GM18909 (cell line): Measurements from ENCODE around the gene CUL7.
"Not testable (repeated sequence)": the region's sequence is repeated elsewhere in the genome, so short reads cannot be mapped to it uniquely, and the experiment has no call there.

Source experiments
- ATAC-seq: cut with Tn5 transposase; IDR thresholded peaks from one replicate; pipeline ENCODE4 v1.9.1; 2021; ENCODE audit warnings: mild to moderate bottlenecking; ENCODE audit not compliant: unreplicated experiment, poor library complexity

CUL7 gene

GRCh38 chr6:43052225-43052841, 1.3 kb downstream of the CUL7 start:
- ATAC-seq: no peak

- ATAC-seq: no peak
Measured at GRCh38 chr6:43050981-43051380, 2.7 kb downstream of the CUL7 start.

- ATAC-seq: no peak
Measured at GRCh38 chr6:43047998-43048397, 5.7 kb downstream of the CUL7 start.

DNA sequence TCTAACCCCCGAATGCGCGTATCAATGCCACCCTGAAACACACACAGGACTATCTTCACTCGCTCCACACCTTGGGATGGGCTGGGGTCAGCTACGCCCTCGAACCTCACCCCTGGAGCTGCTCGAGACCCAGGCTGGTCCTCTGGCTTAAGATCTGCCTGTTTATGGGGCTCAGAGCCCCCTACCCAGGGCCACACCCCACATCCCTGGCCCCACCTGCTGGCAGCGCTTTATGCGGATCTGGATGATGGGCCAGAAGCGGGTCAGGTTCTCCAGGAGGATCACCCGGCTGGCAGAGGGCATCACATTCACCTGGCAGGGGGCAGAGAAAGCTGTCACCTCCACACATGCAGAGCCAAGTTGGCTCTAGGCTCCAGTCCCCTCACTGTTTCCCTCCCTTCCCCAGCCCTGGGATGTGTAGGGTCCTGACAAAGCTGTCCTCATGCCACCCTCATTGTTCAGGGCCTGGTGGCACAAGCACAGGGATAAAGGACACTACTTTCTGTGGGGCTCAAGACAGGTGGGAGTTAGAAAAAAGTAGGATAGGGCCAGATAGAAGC, 8.2 kb downstream of the CUL7 start:
- no peak for ATAC-seq

DNA sequence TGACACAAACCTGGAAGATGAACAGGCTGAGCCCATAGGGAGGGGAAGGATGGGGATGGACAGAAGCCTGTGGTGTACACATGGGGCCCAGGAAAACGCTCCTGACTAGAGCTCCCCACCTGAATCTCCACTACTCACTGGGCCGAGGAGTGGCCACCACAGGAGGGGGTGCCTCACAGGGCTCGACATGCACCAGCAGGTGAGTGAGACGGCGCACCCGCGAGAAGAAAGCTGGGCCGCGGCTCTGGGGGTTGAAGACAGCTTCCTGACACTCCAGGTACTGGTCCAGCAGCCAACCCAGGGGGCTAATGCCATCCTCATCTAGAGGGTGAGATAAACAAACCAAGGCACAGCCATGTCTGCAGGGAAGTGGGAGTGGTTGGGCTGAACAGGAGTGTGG, 10.3 kb downstream of the CUL7 start:
- ATAC-seq: no peak

GRCh38 chr6:43041475-43041874, 12.2 kb downstream of the CUL7 start:
- ATAC-seq: not testable (repeated sequence)

GRCh38 chr6:43040542-43041257, 13.0 kb downstream of the CUL7 start:
- ATAC-seq: no peak

DNA sequence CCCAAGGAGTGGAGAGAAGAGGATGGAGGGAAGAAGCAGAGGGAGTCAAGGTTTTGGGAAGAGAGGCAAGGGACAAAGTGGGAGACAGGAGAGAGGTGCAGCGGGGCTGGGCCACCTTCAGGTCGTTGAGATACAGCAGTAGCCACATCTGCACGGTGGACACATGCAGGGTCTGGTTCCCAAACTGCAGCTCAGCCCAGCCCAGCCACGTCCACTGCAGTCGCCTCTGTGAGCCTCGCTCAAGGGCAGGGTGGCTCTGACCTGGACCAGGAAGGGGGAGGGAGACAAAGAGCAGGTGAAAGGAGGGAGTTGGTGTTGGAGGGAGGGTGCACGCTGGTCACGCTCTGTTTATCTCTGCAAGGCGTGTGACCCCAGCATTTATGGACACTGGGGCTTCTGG, 14.9 kb downstream of the CUL7 start:
- no peak for ATAC-seq

DNA sequence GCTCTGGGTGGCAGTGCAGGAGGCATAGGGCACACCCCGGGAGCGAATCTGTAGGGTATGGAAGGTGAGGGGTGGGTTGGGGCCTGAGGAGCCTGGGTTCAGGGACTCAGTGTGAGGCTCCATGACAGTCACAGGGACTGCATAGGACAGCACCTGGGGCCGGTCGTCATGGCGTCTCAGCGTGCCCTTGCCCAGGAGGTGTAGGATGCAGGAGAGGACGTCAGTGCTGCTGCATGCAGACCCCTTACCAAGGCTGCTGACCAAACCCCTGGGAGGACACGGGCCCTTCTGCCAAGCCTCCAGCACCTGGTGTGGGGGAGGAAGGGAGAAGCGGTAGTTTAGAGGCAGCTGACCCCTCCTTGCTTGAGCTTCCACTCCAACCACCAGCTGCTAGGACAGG, 15.9 kb downstream of the CUL7 start:
- ATAC-seq: no peak

- ATAC-seq: no peak
Measured at GRCh38 chr6:43037197-43037596, 16.5 kb downstream of the CUL7 start.

DNA sequence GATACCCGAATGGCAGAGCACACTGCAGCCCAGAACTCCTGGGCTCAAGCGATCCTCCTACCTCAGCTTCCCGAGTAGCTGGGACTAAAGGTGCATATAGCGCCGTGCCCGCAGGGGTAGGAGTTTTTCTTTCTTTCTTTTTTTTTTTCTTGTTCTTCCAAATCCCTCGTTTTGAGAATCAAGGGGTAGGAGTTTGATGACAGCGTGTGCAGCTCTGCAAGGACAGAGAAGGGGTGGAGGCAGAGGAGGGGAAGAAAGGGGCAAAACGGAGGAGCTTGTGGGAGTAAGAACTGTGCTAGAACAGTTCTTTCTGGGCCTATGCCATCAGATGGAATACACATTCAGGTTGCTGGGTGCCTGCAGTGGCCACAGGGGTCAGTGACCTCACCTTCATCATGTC, 16.9 kb downstream of the CUL7 start:
- no peak for ATAC-seq

DNA sequence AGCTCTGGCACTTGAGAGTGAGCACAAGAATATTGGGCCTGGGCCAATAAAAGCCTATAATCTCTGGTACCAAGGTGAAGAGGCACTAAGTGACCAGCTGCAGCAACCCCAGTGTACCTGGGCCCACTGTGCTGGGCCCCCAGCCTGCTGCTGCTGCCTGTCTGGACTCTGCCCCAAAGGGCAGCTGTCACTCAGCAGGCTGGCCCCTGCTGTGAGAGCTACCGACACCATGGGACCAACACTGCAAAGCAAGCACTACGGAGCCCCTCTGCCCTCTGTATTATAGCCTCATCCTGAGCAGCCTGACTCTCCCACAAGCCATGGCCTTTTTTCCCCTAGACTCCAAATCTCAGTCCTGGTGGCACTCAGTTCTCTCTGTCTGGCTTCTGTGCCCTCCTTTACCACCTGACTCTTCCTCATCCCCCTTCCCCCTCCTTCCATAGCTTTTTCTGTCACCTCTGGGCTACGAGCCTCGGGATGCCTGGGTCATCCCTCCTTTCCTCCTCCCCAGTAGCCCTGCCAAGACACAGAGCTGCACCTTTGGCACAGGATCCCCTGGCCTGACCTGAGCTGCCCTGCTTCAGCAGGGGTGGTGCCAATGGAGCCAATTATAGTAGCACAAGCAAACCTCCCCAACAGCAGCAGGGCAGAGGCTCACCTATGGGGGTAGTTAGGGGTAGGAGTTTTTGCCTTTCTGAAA, 18.0 kb downstream of the CUL7 start:
- ATAC-seq: no peak

DNA sequence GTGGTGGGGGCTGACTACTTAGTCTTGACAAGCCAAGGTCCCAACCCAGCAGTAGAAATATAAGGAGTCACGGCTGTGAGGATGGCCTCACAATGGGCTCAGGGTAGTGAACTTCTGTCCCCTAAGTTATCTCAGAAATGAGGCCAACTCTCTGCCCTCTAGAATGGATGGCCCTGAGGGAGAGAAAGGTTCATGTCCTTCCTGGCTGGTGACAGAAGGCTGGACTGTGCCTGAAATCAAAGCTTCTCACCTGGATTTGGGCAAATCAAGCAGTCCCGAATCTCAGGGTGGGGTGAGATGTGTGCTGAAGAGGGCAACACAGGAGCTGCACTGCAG, 19.5 kb downstream of the CUL7 start:
- no peak for ATAC-seq

DNA sequence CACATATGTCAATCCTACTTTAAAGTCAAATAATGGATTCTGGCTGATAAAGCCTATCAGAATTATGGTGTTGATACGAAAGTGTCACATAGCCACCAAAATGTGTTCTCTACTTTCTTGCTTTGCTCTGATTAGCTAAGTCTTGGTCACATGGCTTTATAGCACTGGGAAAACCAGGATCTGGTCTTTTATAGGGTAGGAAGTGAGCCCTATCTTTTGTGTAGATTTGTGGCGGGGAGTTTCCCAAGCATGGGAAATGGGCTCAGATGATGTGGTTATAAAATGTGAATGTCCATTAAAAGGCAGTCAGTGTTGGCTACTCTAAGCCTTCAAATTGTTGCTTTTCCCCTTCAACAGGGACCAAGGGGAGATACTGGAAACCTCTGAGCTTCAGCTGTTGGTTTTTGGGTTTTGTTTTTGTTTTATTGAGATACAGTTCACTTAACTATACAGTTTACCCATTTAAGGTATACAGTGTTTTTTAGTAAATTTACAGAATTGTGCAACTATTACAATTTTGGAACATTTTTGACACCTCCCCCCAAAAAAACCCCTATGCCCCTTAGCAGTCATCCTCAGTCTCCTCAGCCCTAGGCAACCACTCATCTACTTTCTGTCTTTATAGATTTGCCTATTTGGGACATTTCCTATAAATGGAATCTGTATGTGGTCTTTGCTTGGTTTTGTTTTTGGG, 20.0 kb downstream of the CUL7 start:
- no peak for ATAC-seq

- no peak for ATAC-seq
Measured at GRCh38 chr6:43032326-43032725, 21.3 kb downstream of the CUL7 start.

GRCh38 chr6:43029120-43029519, 24.5 kb downstream of the CUL7 start:
- no peak for ATAC-seq

- no peak for ATAC-seq
Measured at GRCh38 chr6:43026365-43026764, 27.3 kb downstream of the CUL7 start.

GRCh38 chr6:43024436-43024835, 29.2 kb downstream of the CUL7 start:
- ATAC-seq: no peak

DNA sequence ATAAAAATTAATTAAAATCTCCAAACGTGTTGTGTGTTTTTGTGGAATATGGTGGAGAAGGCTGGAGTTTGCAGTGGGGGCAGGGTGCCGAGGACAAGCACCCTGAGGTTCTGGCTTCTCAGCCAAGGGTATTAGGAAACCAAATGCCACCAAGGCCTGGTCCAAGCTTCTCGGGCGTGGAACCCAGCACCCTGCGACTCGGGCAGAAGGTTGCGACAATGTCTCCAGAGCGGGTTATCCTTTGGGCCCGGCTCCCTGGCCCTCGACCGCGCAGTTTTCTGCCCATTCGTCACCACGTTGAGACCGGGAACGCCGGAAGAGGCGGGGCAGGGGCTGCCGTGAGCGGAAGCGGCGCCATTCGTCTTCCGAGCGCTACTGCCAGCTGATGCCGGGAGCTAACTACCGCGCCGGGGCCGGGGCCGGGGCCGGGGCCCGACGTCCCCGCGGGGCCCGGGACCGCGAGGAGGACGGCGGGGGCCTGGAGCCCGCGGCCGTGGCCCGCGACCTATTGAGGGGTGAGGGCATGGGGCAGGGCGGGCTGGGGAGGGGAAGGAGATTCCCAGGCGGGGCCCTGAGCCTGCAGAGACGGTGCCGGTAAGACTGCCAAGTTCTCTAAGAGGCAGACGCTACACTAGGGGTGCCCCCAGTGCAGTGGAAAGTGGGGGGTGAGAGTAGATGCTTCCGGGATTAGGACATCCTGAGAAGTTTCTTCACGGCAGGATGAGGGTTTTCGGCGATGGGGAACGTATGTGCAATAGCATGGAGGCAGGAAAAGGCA, 32.2 kb downstream of the CUL7 start, which contains the start of gene RRP36:
TSS of gene RRP36 (plus strand) at position 354 of the 778 bp plus-strand sequence. CDS start at position 386, 32 bp downstream.
- peak; percentile 82 for ATAC-seq

DNA sequence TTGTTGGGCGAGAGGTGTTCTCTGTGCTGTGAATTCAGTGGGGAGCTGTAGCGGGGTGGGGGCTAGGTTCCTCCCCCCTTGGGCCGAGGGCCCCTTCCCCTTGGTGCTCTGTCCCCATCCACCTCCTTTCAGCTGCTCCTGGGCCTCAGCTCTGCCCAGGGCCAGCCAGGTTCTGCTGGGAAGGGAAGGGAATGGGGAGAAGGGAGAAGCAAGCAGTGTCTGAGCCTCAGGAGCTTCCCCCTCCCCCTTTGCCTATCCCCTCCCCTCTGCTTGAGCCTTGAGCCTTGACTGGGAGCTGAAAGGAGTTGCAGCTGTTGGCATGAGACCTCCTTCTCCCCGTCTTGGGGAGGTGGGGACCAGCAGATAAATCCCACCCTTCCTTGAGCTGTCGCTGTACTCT, 32.8 kb downstream of the CUL7 start:
- no peak for ATAC-seq
